Astrocyte (in vitro differentiated cells and primary cell): ENCODE results near the gene FRS2.

Experiments used
- EZH2 ChIP-seq: IDR thresholded peaks from 2 replicates; pipeline ENCODE4 v1.6.1; 2012; ENCODE audit warnings: mild to moderate bottlenecking, low read length, inconsistent platforms; ENCODE audit not compliant: insufficient read depth
- TF ChIP-seq, protein P1 (sequence below): IDR thresholded peaks from 2 replicates; pipeline ENCODE4 v1.5.1; 2011; ENCODE audit warnings: low read depth, mild to moderate bottlenecking, inconsistent platforms, low read length, moderate library complexity; ENCODE audit not compliant: insufficient read depth

DNA sequence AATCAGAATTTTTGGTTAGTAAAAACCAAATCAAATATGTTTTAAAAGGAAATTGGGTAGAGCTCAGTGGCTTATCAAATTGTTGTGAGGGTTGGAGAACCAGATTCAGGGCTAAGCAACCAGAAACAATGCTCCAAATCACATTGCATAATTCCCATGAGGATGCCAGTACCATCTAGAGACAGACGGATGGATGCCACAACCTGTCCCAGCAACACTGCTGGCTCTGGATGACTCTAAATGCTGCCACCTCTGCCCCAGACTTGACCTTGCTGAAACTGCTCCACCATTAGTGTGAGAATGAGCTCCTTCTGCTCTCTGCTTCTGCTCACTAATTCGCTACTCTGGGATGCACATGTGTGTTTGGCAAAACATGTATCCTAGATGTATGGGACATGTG, 43.9 kb downstream of the FRS2 start:
- TF ChIP-seq, protein P1, sequence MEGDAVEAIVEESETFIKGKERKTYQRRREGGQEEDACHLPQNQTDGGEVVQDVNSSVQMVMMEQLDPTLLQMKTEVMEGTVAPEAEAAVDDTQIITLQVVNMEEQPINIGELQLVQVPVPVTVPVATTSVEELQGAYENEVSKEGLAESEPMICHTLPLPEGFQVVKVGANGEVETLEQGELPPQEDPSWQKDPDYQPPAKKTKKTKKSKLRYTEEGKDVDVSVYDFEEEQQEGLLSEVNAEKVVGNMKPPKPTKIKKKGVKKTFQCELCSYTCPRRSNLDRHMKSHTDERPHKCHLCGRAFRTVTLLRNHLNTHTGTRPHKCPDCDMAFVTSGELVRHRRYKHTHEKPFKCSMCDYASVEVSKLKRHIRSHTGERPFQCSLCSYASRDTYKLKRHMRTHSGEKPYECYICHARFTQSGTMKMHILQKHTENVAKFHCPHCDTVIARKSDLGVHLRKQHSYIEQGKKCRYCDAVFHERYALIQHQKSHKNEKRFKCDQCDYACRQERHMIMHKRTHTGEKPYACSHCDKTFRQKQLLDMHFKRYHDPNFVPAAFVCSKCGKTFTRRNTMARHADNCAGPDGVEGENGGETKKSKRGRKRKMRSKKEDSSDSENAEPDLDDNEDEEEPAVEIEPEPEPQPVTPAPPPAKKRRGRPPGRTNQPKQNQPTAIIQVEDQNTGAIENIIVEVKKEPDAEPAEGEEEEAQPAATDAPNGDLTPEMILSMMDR: no peak
- TF ChIP-seq EZH2: no peak
